CD4-positive, alpha-beta T cell (primary cell): ENCODE measurements around the gene AHDC1. TPM values are rescaled to one million over a fixed set of nuclear protein-coding genes. Genes with fewer than 3 reads are reported as not detected.
A peak's percentile ranks its signal among the peaks of the same experiment; 100 is the strongest.

Source experiments
- ATAC-seq: fragments of 200-7000 bp; cut with Tn5 transposase; one replicate; pipeline ENCODE4 v1.10.0; 2022; ENCODE audit warnings: mild to moderate bottlenecking; ENCODE audit not compliant: poor library complexity
- CTCF ChIA-PET: fragments of 350-600 bp; sonication (Branson Sonifier 250); formaldehyde crosslinking; loops from one replicate; lab custom pipeline; 2021; ENCODE audit warnings: antibody characterized with exemption, inconsistent platforms; lab: Charles Lee
- POLR2A ChIA-PET: fragments of 350-600 bp; sonication (Branson Sonifier 250); formaldehyde crosslinking; loops from one replicate; lab custom pipeline; 2021; ENCODE audit warnings: antibody characterized with exemption, inconsistent platforms; lab: Charles Lee
- DNase-seq, 14 experiments: peaks; one replicate each; pipeline ENCODE4 v3.0.0-alpha.2; 2013 to 2020; ENCODE audit warnings: mixed read lengths in 2 of 14
- H3K27ac ChIP-seq, 2 donors: one replicate each; pipeline versions ENCODE4 v1.5.1 to v1.7.0; 2013; ENCODE audit warnings: low read length in 2 of 2, low read depth in 1 of 2, mild to moderate bottlenecking in 1 of 2
- H3K27me3 ChIP-seq, 2 experiments: 1 replicate in 1 of 2; 2 replicates in 1 of 2; pipeline versions ENCODE4 v1.6.1 to v1.7.0; 2013; ENCODE audit warnings: low read length in 2 of 2, control low read depth in 1 of 2, mild to moderate bottlenecking in 1 of 2, moderate library complexity in 1 of 2; ENCODE audit not compliant: insufficient read depth in 2 of 2, control insufficient read depth in 1 of 2
- H3K36me3 ChIP-seq: one replicate; pipeline ENCODE4 v1.6.1; 2013; ENCODE audit warnings: low read length, control low read depth; ENCODE audit not compliant: insufficient read depth
- H3K4me1 ChIP-seq: one replicate; pipeline ENCODE4 v1.6.1; 2013; ENCODE audit warnings: low read length, control low read depth; ENCODE audit not compliant: insufficient read depth
- H3K4me3 ChIP-seq: one replicate; pipeline ENCODE4 v1.5.1; 2013; ENCODE audit warnings: mild to moderate bottlenecking, low read length, moderate library complexity
- H3K9me3 ChIP-seq, 2 experiments: 1 replicate in 1 of 2; 2 replicates in 1 of 2; pipeline versions ENCODE4 v1.6.1 to v1.7.0; 2013; ENCODE audit warnings: low read length in 2 of 2, mild to moderate bottlenecking in 2 of 2, control low read depth in 1 of 2, moderate library complexity in 1 of 2; ENCODE audit not compliant: control insufficient read depth in 1 of 2, insufficient read depth in 1 of 2
- H3K27ac Mint-ChIP-seq: one replicate; pipeline ENCODE4 v1.8.0; 2020; ENCODE audit warnings: mixed read lengths
- H3K27me3 Mint-ChIP-seq: one replicate; pipeline ENCODE4 v1.8.0; 2021; ENCODE audit warnings: mixed read lengths
- H3K36me3 Mint-ChIP-seq: one replicate; pipeline ENCODE4 v1.8.0; 2021; ENCODE audit warnings: low read depth, mixed read lengths
- H3K4me1 Mint-ChIP-seq: one replicate; pipeline ENCODE4 v1.8.0; 2021; ENCODE audit warnings: low read depth, mixed read lengths
- H3K4me3 Mint-ChIP-seq: one replicate; pipeline ENCODE4 v1.8.0; 2020; ENCODE audit warnings: mild to moderate bottlenecking, mixed read lengths
- H3K9me3 Mint-ChIP-seq: one replicate; pipeline ENCODE4 v1.8.0; 2020; ENCODE audit warnings: mixed read lengths
- intact Hi-C, 2 experiments: fragments of 100-400 bp; cut with DNase I in 1 of 2; cut with micrococcal nuclease in 1 of 2; formaldehyde crosslinking; loops; one replicate each; pipeline versions ENCODE4 v1.15.1 to v1.9.0; 2023 to 2025; cut with DNase I, micrococcal nuclease
- total RNA-seq, 174 experiments: library from RNA in 2 of 174; stranded (reverse) in 2 of 174; gene quantifications; one replicate each; pipeline ENCODE4 v1.2.3 and lab custom pipeline; 2021 to 2026
- TF ChIP-seq, protein P1 (sequence below): fragments of 200-600 bp; IDR thresholded peaks from one replicate; pipeline ENCODE4 v1.8.0; 2022; ENCODE audit warnings: antibody characterized with exemption, mild to moderate bottlenecking

AHDC1 gene
- total RNA-seq, 2 experiments from 2014 or later, result 20.8 to 22.9 TPM

- no peak overlapping the region for H3K4me3 Mint-ChIP-seq
- H3K9me3 Mint-ChIP-seq, result no peaks in the 10 kb centered on the region
- ChIA-PET POLR2A (no interaction called here), CTCF (no interaction called here)
- peaks cover 14% of the 10 kb centered on the region for H3K4me1 ChIP-seq
- no peaks in the 10 kb centered on the region for H3K36me3 ChIP-seq
- ATAC-seq, result no peak
- TF ChIP-seq, protein P1, sequence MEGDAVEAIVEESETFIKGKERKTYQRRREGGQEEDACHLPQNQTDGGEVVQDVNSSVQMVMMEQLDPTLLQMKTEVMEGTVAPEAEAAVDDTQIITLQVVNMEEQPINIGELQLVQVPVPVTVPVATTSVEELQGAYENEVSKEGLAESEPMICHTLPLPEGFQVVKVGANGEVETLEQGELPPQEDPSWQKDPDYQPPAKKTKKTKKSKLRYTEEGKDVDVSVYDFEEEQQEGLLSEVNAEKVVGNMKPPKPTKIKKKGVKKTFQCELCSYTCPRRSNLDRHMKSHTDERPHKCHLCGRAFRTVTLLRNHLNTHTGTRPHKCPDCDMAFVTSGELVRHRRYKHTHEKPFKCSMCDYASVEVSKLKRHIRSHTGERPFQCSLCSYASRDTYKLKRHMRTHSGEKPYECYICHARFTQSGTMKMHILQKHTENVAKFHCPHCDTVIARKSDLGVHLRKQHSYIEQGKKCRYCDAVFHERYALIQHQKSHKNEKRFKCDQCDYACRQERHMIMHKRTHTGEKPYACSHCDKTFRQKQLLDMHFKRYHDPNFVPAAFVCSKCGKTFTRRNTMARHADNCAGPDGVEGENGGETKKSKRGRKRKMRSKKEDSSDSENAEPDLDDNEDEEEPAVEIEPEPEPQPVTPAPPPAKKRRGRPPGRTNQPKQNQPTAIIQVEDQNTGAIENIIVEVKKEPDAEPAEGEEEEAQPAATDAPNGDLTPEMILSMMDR, result no peak
- H3K4me3 ChIP-seq, result no peak overlapping the region
- no peak overlapping the region for H3K27ac Mint-ChIP-seq
- DNase-seq, result no peak
- H3K27me3 ChIP-seq, result peaks cover 0 to 5% of the 10 kb centered on the region in 2 experiments
- H3K4me1 Mint-ChIP-seq, result peaks cover 53% of the 10 kb centered on the region
- intact Hi-C loops, result no loop called here
- peaks cover 7% of the 10 kb centered on the region for H3K36me3 Mint-ChIP-seq
- H3K27ac ChIP-seq, result no peak overlapping the region
- H3K9me3 ChIP-seq, result no peaks in the 10 kb centered on the region
- peaks cover 10% of the 10 kb centered on the region for H3K27me3 Mint-ChIP-seq
These were observed 26.3 kb downstream of the AHDC1 start for GRCh38 chr1:27577504-27578188.

- H3K4me1 ChIP-seq, result peaks cover 18% of the 10 kb centered on the region
- ATAC-seq, result no peak
- TF ChIP-seq, protein P1, result no peak
- Mint-ChIP-seq H3K27ac (no peak overlapping the region), H3K4me1 (peaks cover 53% of the 10 kb centered on the region), H3K4me3 (no peak overlapping the region), H3K9me3 (no peaks in the 10 kb centered on the region), H3K27me3 (peaks cover 10% of the 10 kb centered on the region), H3K36me3 (peaks cover 4% of the 10 kb centered on the region)
- no peaks in the 10 kb centered on the region for H3K36me3 ChIP-seq
- H3K9me3 ChIP-seq, result no peaks in the 10 kb centered on the region
- H3K27ac ChIP-seq, result no peak overlapping the region
- no peak overlapping the region for H3K4me3 ChIP-seq
- POLR2A ChIA-PET, result no interaction called here
- CTCF ChIA-PET, result interaction anchor here (0.9 kb wide), 1 partner anchor 20 kb away, joined by 3 read pairs; no protein-coding TSS in a partner anchor
- intact Hi-C loops, result no loop called here
- H3K27me3 ChIP-seq, result peaks cover 0 to 5% of the 10 kb centered on the region in 2 experiments
- DNase-seq, result no peak
These were observed 27.1 kb downstream of the AHDC1 start for GRCh38 chr1:27576806-27577227.

DNA sequence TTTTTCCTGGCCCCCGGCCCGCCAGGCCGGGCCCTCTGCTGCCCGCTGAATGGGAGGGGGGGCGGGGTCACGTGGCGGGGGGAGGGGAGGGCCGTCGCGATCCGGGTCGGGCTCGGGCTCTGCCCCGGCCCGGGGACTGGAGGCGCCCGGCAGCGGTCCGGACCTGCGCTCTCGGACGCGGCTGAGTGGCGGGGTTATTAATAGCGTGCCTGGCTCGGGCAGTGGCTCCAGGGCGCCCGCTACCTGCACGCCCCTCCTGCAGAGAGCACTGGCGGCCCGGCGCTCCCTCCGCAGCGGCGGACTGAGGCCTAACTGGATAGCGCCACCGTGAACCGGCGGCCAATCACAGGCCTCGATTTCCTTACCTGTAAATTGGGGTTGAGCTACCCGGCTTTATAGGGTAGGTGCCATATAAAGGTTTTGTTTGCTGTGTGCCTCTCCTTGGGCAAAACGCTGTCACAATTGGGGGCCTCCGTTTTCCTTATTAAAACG, 28.1 kb downstream of the AHDC1 start:
- Histone ChIP-seq H3K4me3 (no peak overlapping the region), H3K36me3 (no peaks in the 10 kb centered on the region), H3K27me3 (peaks cover 0 to 5% of the 10 kb centered on the region in 2 experiments), H3K9me3 (no peaks in the 10 kb centered on the region), H3K27ac (no peak overlapping the region), H3K4me1 (peaks cover 18% of the 10 kb centered on the region)
- TF ChIP-seq, protein P1, result no peak
- ChIA-PET POLR2A (no interaction called here), CTCF (interaction anchor here (0.5 to 0.9 kb wide), 3 partner anchors 19 to 579 kb away, joined by 3 to 4 read pairs (median 3); no protein-coding TSS in a partner anchor)
- H3K9me3 Mint-ChIP-seq, result no peaks in the 10 kb centered on the region
- intact Hi-C loops, result no loop called here
- DNase-seq (no peak), ATAC-seq (peak; percentile 11)
- no peak overlapping the region for H3K27ac Mint-ChIP-seq
- peaks cover 10% of the 10 kb centered on the region for H3K27me3 Mint-ChIP-seq
- peaks cover 49% of the 10 kb centered on the region for H3K4me1 Mint-ChIP-seq
- peak overlapping the region; percentile 51 for H3K4me3 Mint-ChIP-seq
- no peaks in the 10 kb centered on the region for H3K36me3 Mint-ChIP-seq
